Mucosa of descending colon (tissue), 3 donors: ENCODE measurements around the gene BIN1. TPM values are rescaled to one million over a fixed set of nuclear protein-coding genes. Genes with fewer than 3 reads are reported as not detected.

Source experiments
- ATAC-seq: fragments of 200-7000 bp; cut with Tn5 transposase; one replicate; pipeline ENCODE4 v1.9.1; 2020; ENCODE audit warnings: mild to moderate bottlenecking, moderate library complexity
- DNase-seq, 3 donors: peaks; one replicate each; pipeline ENCODE4 v3.0.0-alpha.2; 2020
- H3K36me3 ChIP-seq: fragments of 200-600 bp; one replicate; pipeline ENCODE4 v1.8.0; 2021; ENCODE audit warnings: low read depth, mild to moderate bottlenecking
- H3K4me1 ChIP-seq: fragments of 200-600 bp; one replicate; pipeline ENCODE4 v1.8.0; 2021; ENCODE audit warnings: low read depth, mild to moderate bottlenecking
- H3K4me3 ChIP-seq: fragments of 200-600 bp; one replicate; pipeline ENCODE4 v1.8.0; 2021; ENCODE audit warnings: mild to moderate bottlenecking
- H3K9me3 ChIP-seq: fragments of 200-600 bp; one replicate; pipeline ENCODE4 v1.8.0; 2021; ENCODE audit warnings: mild to moderate bottlenecking
- intact Hi-C, 2 donors: fragments of 100-400 bp; cut with DNase I in 1 of 2; cut with micrococcal nuclease in 1 of 2; formaldehyde crosslinking; loops; one replicate each; pipeline versions ENCODE4 v1.11.0 to v1.11.1; 2022; cut with DNase I, micrococcal nuclease
- total RNA-seq, 3 donors: library from RNA; stranded (reverse); fragmentation: NEBNext Ultra II Directional in 2 of 3; extraction: Animal tissue kit (Norgen Biotek cat#: 25700) in 2 of 3; gene quantifications; one replicate each; pipeline versions ENCODE4 v1.2.1 to v1.2.4, GENCODE V29; 2021 to 2023
- TF ChIP-seq, protein P1 (sequence below): fragments of 200-600 bp; IDR thresholded peaks from one replicate; pipeline ENCODE4 v1.8.0; 2022; ENCODE audit warnings: antibody characterized with exemption, mild to moderate bottlenecking
- donor health status: DM: no; HTN: no; CAD: no; lungs with moderate emphysema.
- donor health status: DM: no; HTN: no; CAD: no.
- donor health status: DM: no; HTN: yes; CAD: no.

The BIN1 gene
- total RNA-seq, 3 donors from 2014 or later = 37.6 to 65.7 (median 46.3) TPM

DNA sequence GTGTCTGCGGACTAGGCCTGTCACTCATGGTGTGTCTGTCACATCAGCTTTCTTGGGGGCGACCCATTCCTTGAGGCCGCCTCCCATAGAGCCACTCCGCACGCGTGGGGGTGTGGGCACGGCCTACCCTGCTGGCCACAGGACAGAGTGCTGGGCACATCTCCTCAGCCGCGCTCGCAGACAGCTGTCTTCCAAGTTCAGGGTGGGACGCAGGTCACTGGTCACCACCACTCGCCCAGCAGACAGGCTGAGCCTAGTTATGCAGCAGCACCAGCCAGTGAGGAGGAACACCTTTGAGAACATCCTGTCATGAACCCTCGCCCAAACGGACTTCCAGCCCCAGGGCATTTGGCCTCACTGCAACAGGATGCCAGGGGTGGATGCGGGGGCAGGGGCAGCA lies 30.8 kb upstream of the BIN1 start:
- DNase-seq (no peak), ATAC-seq (no peak)
- TF ChIP-seq, protein P1, sequence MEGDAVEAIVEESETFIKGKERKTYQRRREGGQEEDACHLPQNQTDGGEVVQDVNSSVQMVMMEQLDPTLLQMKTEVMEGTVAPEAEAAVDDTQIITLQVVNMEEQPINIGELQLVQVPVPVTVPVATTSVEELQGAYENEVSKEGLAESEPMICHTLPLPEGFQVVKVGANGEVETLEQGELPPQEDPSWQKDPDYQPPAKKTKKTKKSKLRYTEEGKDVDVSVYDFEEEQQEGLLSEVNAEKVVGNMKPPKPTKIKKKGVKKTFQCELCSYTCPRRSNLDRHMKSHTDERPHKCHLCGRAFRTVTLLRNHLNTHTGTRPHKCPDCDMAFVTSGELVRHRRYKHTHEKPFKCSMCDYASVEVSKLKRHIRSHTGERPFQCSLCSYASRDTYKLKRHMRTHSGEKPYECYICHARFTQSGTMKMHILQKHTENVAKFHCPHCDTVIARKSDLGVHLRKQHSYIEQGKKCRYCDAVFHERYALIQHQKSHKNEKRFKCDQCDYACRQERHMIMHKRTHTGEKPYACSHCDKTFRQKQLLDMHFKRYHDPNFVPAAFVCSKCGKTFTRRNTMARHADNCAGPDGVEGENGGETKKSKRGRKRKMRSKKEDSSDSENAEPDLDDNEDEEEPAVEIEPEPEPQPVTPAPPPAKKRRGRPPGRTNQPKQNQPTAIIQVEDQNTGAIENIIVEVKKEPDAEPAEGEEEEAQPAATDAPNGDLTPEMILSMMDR = no peak
- no peaks in the 10 kb centered on the region for H3K4me1 ChIP-seq
- H3K36me3 ChIP-seq = no peaks in the 10 kb centered on the region
- intact Hi-C loops = no loop called here
- no peak overlapping the region for H3K4me3 ChIP-seq
- no peaks in the 10 kb centered on the region for H3K9me3 ChIP-seq

DNA sequence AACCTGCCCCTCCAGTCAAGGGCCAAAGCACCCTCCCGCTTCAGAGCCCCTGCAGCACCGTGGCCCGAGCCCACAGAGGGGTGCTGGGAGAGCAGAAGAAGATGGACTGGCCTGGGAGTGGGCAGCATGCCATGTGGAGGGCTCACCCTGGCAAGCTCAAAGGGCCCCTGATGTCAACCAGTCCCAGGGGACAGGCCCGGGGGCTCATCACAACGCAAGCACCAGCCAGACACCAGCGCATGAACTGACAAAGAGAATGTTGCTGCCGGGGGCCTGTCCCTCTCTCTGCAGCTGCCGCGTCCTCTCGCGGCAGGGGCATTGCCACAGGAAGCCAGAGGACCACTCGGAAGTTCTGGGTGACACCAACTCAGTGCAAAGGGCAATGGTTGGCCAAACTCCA lies 30.3 kb upstream of the BIN1 start:
- H3K4me1 ChIP-seq = no peaks in the 10 kb centered on the region

GRCh38 chr2:127134833-127135830 lies 28.2 kb upstream of the BIN1 start:
- Histone ChIP-seq H3K4me3 (no peak overlapping the region), H3K9me3 (no peaks in the 10 kb centered on the region), H3K4me1 (no peaks in the 10 kb centered on the region), H3K36me3 (no peaks in the 10 kb centered on the region)
- TF ChIP-seq, protein P1 = no peak
- intact Hi-C loops = no loop called here
- DNase-seq (no peak), ATAC-seq (peak; percentile 61)

More for the DNA sequence above, 30.3 kb upstream of the BIN1 start:
- ATAC-seq = no peak
- intact Hi-C loops = no loop called here
- no peaks in the 10 kb centered on the region for H3K36me3 ChIP-seq
- H3K4me3 ChIP-seq = no peak overlapping the region
- H3K9me3 ChIP-seq = no peaks in the 10 kb centered on the region
- TF ChIP-seq, protein P1 = no peak
- DNase-seq = no peak

DNA sequence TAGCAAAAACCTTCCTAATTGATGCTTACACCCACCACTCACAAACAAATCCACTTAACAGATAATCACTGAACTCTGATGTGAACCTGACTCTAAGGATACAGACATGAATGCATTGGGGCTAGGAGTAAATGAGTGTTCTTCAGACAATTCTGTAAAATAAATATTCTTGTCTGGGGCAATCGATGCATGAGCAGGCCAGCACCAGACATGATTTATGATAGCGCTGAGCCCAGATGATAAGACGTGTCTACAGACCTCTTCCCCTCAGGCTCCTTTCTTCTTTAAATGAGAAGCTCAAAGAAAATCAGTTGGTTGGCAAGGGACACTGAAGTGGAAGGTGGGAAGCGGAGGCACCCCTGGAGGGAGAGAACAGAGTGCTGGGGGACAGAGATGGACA lies 27.3 kb upstream of the BIN1 start:
- Histone ChIP-seq H3K4me3 (no peak overlapping the region), H3K4me1 (no peaks in the 10 kb centered on the region), H3K9me3 (no peaks in the 10 kb centered on the region), H3K36me3 (no peaks in the 10 kb centered on the region)
- intact Hi-C loops = no loop called here
- DNase-seq (no peak), ATAC-seq (no peak)
- TF ChIP-seq, protein P1 = no peak

- ATAC-seq = no peak
- no peaks in the 10 kb centered on the region for H3K4me1 ChIP-seq
- no peaks in the 10 kb centered on the region for H3K9me3 ChIP-seq
- no peaks in the 10 kb centered on the region for H3K36me3 ChIP-seq
- no peak for DNase-seq
- H3K4me3 ChIP-seq = no peak overlapping the region
- TF ChIP-seq, protein P1 = no peak
- intact Hi-C loops = no loop called here
Observed at GRCh38 chr2:127133793-127134192, 26.8 kb upstream of the BIN1 start.
